BLaER1 treated with 17β-estradiol and CSF1 and Interleukin-3, amounts not matched to agents 10 nM and 100 nM (cell line): ENCODE measurements around the gene GPD1L.

Source experiments
- H3K27ac ChIP-seq, 11 experiments: shearing (Covaris generic); formaldehyde crosslinking; 2 replicates each; pipeline ENCODE4 v1.8.1; 2022
- H3K27me3 ChIP-seq, 11 experiments: shearing (Covaris generic); formaldehyde crosslinking; 2 replicates each; pipeline ENCODE4 v1.8.1; 2022
- H3K36me3 ChIP-seq, 11 experiments: shearing (Covaris generic); formaldehyde crosslinking; 2 replicates each; pipeline ENCODE4 v1.8.1; 2022
- H3K4me1 ChIP-seq, 10 experiments: shearing (Covaris generic); formaldehyde crosslinking; 2 replicates each; pipeline ENCODE4 v1.8.1; 2022
- H3K4me2 ChIP-seq, 11 experiments: shearing (Covaris generic); formaldehyde crosslinking; 2 replicates each; pipeline ENCODE4 v1.8.1; 2022
- H3K4me3 ChIP-seq, 10 experiments: shearing (Covaris generic); formaldehyde crosslinking; 2 replicates each; pipeline ENCODE4 v1.8.1; 2022
- H3K9ac ChIP-seq, 11 experiments: shearing (Covaris generic); formaldehyde crosslinking; 2 replicates each; pipeline ENCODE4 v1.8.1; 2022
- H3K9me3 ChIP-seq, 11 experiments: shearing (Covaris generic); formaldehyde crosslinking; replicated peaks in 1 of 11; 2 replicates each; pipeline ENCODE4 v1.8.1; 2022
- H4K20me1 ChIP-seq, 11 experiments: shearing (Covaris generic); formaldehyde crosslinking; 2 replicates each; pipeline ENCODE4 v1.8.1; 2022
- Cebpa-rat ChIP-seq, 11 experiments: shearing (Covaris generic); IDR thresholded peaks; 2 replicates each; pipeline ENCODE4 v1.8.1; 2022

GPD1L gene

DNA sequence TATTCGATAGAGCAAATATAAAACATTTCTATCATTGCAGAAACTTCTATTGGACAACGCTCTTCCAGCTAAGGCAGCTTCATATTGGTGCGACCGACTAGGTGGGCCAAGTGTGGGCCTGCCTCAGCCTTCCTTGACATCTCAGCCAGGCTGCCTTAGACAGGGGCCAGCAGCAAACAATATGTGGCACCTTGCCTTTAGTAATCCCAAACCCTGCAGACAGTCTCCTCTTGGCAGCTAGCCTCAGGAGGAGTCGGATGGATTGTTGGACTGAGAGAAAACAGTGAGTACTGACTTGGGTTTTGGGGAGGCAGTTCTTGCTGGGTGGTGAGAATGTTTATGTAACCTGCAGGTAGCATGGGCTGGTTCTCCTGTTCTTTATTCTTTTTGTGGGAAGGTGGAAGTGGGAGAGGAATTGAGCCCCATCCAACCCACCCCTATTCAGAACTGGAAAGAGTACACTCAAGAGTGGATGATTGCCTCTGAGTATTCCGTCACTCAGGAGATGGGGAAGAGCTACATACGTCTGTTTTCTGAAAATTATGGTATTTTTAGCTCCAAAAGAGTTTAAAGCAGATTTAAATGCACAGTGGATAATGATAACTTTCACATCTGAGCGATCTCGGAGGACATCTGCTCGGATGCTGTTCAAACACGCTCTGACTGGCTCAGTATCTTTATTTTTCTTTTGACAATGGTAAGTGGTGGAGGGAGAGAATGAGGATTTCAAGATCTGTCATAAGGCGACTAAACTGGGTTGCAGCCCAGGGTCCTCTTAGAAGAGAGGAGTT is 47.2 kb downstream of the GPD1L start:
- Histone ChIP-seq H3K27ac (no peak overlapping the region), H3K36me3 (peaks cover 8 to 64% (median 44%) of the 10 kb centered on the region in 11 experiments; a peak in 19 of 22 replicates), H3K4me3 (no peak overlapping the region), H3K9me3 (no peaks in the 10 kb centered on the region), H3K4me1 (no peaks in the 10 kb centered on the region), H3K4me2 (no peak overlapping the region), H3K9ac (no peak overlapping the region), H3K27me3 (no peaks in the 10 kb centered on the region), H4K20me1 (no peaks in the 10 kb centered on the region)
- TF ChIP-seq Cebpa-rat (IDR thresholded peaks at IDR 0.05), result no peak

DNA sequence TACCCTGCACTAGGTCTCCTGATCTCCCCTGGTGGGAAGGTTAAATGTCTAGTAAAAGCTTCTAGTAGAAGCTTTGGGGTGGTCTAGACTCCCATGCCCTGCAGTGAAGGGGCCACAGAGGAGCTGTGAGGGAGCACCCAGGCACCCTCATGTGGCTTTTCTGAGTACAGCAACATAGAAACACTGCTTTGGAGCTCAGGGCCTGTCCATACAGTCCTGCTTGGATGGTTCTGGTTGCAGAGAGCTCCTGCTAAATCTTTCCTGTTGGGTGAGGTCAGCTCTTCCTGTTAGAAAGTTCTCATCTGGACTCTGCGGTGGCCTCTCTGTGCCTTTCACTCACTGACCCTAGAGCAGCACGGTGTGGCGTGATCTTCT is 47.8 kb downstream of the GPD1L start:
- no peak overlapping the region for H3K4me2 ChIP-seq
- no peak for TF ChIP-seq Cebpa-rat (IDR thresholded peaks at IDR 0.05)
- H4K20me1 ChIP-seq, result no peaks in the 10 kb centered on the region
- H3K9me3 ChIP-seq, result no peaks in the 10 kb centered on the region
- no peak overlapping the region for H3K9ac ChIP-seq
- H3K4me1 ChIP-seq, result no peaks in the 10 kb centered on the region
- H3K27me3 ChIP-seq, result no peaks in the 10 kb centered on the region
- no peak overlapping the region for H3K4me3 ChIP-seq
- H3K36me3 ChIP-seq, result peaks cover 9 to 64% (median 43%) of the 10 kb centered on the region in 11 experiments; a peak in 20 of 22 replicates
- H3K27ac ChIP-seq, result no peak overlapping the region

DNA sequence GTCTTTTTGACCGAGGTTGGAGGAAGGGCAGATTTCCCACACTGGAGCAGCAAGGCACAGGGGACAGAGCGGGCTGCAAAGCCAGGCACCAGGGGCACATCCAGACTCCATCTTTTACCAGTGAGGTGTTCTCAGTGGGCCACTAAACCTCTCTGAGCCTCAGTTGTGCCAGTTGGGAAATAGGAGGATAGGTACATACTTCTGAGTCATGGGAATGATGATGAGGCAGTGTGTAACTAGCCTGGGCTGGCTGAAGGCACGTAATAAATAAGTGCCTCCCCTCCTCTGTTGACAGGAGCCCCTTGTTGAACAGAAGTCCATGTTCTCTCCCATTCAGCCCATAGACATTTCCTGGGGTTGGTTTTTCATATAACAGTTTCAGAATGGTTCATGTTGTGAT is 48.7 kb downstream of the GPD1L start:
- Histone ChIP-seq H3K36me3 (peaks cover 8 to 65% (median 47%) of the 10 kb centered on the region in 11 experiments; a peak in 19 of 22 replicates), H3K9ac (no peak overlapping the region), H3K4me3 (no peak overlapping the region), H3K4me2 (no peak overlapping the region), H3K27ac (no peak overlapping the region), H3K4me1 (no peaks in the 10 kb centered on the region), H3K9me3 (no peaks in the 10 kb centered on the region), H4K20me1 (no peaks in the 10 kb centered on the region), H3K27me3 (no peaks in the 10 kb centered on the region)
- TF ChIP-seq Cebpa-rat (IDR thresholded peaks at IDR 0.05), result no peak

DNA sequence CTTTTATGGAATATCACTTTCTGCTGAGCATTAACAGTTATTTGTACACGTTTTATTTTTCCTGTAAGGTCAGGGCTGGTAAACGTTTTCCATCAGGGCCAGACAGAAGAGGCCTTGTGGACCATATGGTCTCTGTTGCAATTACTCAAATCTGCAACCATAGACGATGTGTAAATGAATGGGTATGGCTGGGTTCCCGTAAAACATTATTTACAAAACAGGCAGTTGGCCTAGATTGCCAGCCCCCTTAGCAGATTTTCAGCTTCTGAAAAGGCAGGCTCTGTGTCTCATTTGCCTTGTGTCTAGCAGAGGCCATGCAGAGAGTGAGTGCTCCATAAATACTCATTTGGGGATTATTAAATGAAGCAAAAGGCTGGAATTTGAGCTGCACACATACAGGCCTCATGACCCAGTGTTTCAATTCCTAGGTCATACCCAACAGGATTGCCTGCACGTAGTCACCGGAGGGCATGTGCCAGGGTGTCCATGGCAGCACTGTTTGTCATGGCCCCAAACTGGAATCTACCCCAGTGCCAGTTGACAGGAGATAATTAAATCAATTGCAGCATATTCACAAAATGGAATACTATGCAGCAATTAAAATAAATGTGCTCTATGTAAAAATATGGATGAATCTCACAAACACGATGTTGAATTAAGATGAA is 51.3 kb downstream of the GPD1L start:
- Histone ChIP-seq H4K20me1 (no peaks in the 10 kb centered on the region), H3K9me3 (no peaks in the 10 kb centered on the region), H3K27ac (no peak overlapping the region), H3K27me3 (no peaks in the 10 kb centered on the region), H3K4me3 (no peak overlapping the region), H3K36me3 (peaks cover 2 to 57% (median 29%) of the 10 kb centered on the region in 11 experiments; a peak in 17 of 22 replicates), H3K4me2 (no peak overlapping the region), H3K9ac (no peak overlapping the region), H3K4me1 (no peaks in the 10 kb centered on the region)
- TF ChIP-seq Cebpa-rat (IDR thresholded peaks at IDR 0.05), result no peak

GRCh38 chr3:32160706-32161214 is 54.3 kb downstream of the GPD1L start:
- H3K9ac ChIP-seq, result no peak overlapping the region
- no peaks in the 10 kb centered on the region for H3K9me3 ChIP-seq
- H3K4me3 ChIP-seq, result no peak overlapping the region
- no peaks in the 10 kb centered on the region for H3K27me3 ChIP-seq
- no peak overlapping the region for H3K4me2 ChIP-seq
- H3K36me3 ChIP-seq, result peaks cover 16 to 72% (median 40%) of the 10 kb centered on the region in 11 experiments; a peak in 19 of 22 replicates
- H4K20me1 ChIP-seq, result no peaks in the 10 kb centered on the region
- H3K27ac ChIP-seq, result no peak overlapping the region
- TF ChIP-seq Cebpa-rat (IDR thresholded peaks at IDR 0.05), result no peak
- H3K4me1 ChIP-seq, result no peaks in the 10 kb centered on the region

DNA sequence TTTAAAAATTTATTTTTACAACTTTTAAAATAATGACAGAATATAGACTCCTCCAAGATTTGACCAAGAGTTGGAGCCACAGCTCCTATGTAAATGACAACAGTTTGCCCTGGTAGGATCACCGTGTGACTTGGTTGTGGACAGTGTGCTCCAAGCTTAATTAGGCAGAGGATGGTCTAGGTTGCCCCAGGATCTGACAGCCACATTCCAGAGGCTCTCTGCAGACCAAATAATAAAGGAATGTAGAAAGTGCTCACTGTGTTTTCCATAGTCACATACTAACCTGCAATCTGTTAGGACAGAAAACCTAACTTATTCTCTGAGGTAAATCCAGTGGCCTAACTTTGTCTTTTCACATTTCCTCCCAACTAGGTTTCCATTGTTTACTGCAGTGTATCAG is 59.0 kb downstream of the GPD1L start:
- Histone ChIP-seq H3K27ac (no peak overlapping the region), H3K4me3 (no peak overlapping the region), H3K9ac (no peak overlapping the region), H3K27me3 (no peaks in the 10 kb centered on the region), H3K9me3 (peaks cover 18 to 26% (median 24%) of the 10 kb centered on the region in 11 experiments), H3K36me3 (peaks cover 13 to 70% (median 52%) of the 10 kb centered on the region in 11 experiments; a peak in 20 of 22 replicates), H4K20me1 (no peaks in the 10 kb centered on the region), H3K4me2 (no peak overlapping the region), H3K4me1 (no peaks in the 10 kb centered on the region)
- TF ChIP-seq Cebpa-rat (IDR thresholded peaks at IDR 0.05), result no peak

DNA sequence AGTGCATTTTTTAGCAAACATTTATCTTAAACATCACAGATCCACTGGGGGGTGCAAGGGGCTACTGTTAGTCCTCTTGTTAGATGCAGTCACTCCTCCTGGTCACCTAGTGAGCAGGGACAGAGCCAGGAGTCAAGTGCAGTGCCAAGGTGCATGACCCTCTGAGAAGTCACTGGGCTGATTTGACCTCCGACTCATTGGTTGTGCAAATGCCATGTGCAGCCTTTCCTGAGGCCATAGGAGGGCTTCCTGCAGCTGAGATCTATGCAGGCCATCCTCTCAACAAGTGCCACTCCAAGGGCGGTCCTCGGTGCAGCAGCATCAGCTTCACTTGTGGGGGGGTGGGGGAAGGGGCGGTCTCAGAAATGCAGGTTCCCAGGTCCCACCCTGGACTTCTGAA is 60.2 kb downstream of the GPD1L start:
- no peak for TF ChIP-seq Cebpa-rat (IDR thresholded peaks at IDR 0.05)
- H3K4me1 ChIP-seq, result no peaks in the 10 kb centered on the region
- no peak overlapping the region for H3K4me2 ChIP-seq
- H3K27ac ChIP-seq, result no peak overlapping the region
- H3K27me3 ChIP-seq, result no peaks in the 10 kb centered on the region
- H4K20me1 ChIP-seq, result no peaks in the 10 kb centered on the region
- no peak overlapping the region for H3K9ac ChIP-seq
- H3K36me3 ChIP-seq, result peaks cover 13 to 76% (median 60%) of the 10 kb centered on the region in 11 experiments; a peak in 21 of 22 replicates
- peaks cover 30 to 38% (median 36%) of the 10 kb centered on the region in 11 experiments for H3K9me3 ChIP-seq
- H3K4me3 ChIP-seq, result no peak overlapping the region

DNA sequence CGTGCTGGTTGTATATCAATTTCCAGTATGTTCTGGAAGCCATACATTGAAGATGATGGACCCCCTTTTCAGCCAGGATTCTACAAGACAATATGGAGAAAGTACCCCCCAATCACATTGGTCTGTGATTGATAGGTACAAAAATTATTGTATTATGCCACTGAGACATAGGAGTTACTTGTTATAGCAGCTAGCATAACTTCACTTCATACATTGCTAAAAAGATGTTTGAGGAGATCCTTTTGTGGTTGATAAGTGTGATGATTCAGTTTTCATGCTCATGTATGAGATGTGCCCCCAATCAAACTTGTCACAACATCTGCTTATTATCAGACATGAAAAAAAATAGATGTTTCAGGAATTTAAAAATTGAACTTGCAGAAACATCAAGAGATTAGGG is 66.0 kb downstream of the GPD1L start:
- H4K20me1 ChIP-seq, result no peaks in the 10 kb centered on the region
- no peak overlapping the region for H3K9ac ChIP-seq

GRCh38 chr3:32175607-32176197 is 69.3 kb downstream of the GPD1L start:
- Histone ChIP-seq H3K4me3 (no peak overlapping the region), H3K36me3 (peaks cover 0 to 18% (median 12%) of the 10 kb centered on the region in 11 experiments; a peak in 17 of 22 replicates), H3K9ac (no peak overlapping the region), H3K4me1 (peaks cover 0 to 10% (median 7%) of the 10 kb centered on the region in 10 experiments; a peak in 13 of 20 replicates), H3K9me3 (peaks cover 17 to 20% (median 18%) of the 10 kb centered on the region in 11 experiments), H3K27ac (no peak overlapping the region), H3K4me2 (no peak overlapping the region), H3K27me3 (no peaks in the 10 kb centered on the region), H4K20me1 (no peaks in the 10 kb centered on the region)
- no peak for TF ChIP-seq Cebpa-rat (IDR thresholded peaks at IDR 0.05)

More for the DNA sequence above, 66.0 kb downstream of the GPD1L start:
- no peaks in the 10 kb centered on the region for H3K27me3 ChIP-seq
- no peak for TF ChIP-seq Cebpa-rat (IDR thresholded peaks at IDR 0.05)
- peaks cover 0 to 40% (median 28%) of the 10 kb centered on the region in 11 experiments; a peak in 19 of 22 replicates for H3K36me3 ChIP-seq
- H3K4me1 ChIP-seq, result peaks cover 0 to 6% (median 1%) of the 10 kb centered on the region in 10 experiments; a peak in 9 of 20 replicates
- H3K4me2 ChIP-seq, result no peak overlapping the region
- H3K27ac ChIP-seq, result no peak overlapping the region
- peaks cover 38 to 48% (median 44%) of the 10 kb centered on the region in 11 experiments for H3K9me3 ChIP-seq
- no peak overlapping the region for H3K4me3 ChIP-seq
